ENCODE data around the gene DIS3L2.

DIS3L2 gene

GRCh38 chr2:232318169-232318855, 356.8 kb downstream of the DIS3L2 start:
- TF ChIP-seq TARDBP (IDR thresholded peaks at IDR 0.05) (no peak), FOXM1 (IDR thresholded peaks at IDR 0.05; ENCODE audit: borderline replicate concordance) (no peak), ELF4 (IDR thresholded peaks at IDR 0.05) (no peak), FOXK2 (IDR thresholded peaks at IDR 0.05) (no peak), CTBP1 (IDR thresholded peaks at IDR 0.05; ENCODE audit: borderline replicate concordance) (no peak), LEF1 (IDR thresholded peaks at IDR 0.05; ENCODE audit: borderline replicate concordance) (no peak), HDGF (IDR thresholded peaks at IDR 0.05; ENCODE audit: borderline replicate concordance) (no peak), SUZ12 (IDR thresholded peaks at IDR 0.05) (no peak), ARNT (IDR thresholded peaks at IDR 0.05) (no peak), NFRKB (IDR thresholded peaks at IDR 0.05) (no peak), SP1 (IDR thresholded peaks at IDR 0.05) (no peak), L3MBTL2 (conservative IDR thresholded peaks at IDR 0.05) (no peak), FOXA1 (IDR thresholded peaks at IDR 0.05) (no peak), ZNF384 (IDR thresholded peaks at IDR 0.05) (no peak), BHLHE40 (IDR thresholded peaks at IDR 0.05; ENCODE audit: borderline replicate concordance) (no peak), PKNOX1 (IDR thresholded peaks at IDR 0.05) (no peak)
- ChIA-PET CTCF (no interaction called here), POLR2A (no interaction called here)
- DNase-seq (ENCODE audit: extremely low spot score) = no peak

GRCh38 chr2:232319067-232319802, 357.7 kb downstream of the DIS3L2 start:
- no peak for DNase-seq (ENCODE audit: extremely low spot score)
- POLR2A ChIA-PET = no interaction called here
- CTCF ChIA-PET = interaction anchor here (0.7 kb wide), 1 partner anchor 91 kb away, joined by 3 read pairs; no protein-coding TSS in a partner anchor
- TF ChIP-seq TARDBP (IDR thresholded peaks at IDR 0.05) (no peak), FOXA1 (IDR thresholded peaks at IDR 0.05) (no peak), BHLHE40 (IDR thresholded peaks at IDR 0.05; ENCODE audit: borderline replicate concordance) (no peak), L3MBTL2 (conservative IDR thresholded peaks at IDR 0.05) (no peak), LEF1 (IDR thresholded peaks at IDR 0.05; ENCODE audit: borderline replicate concordance) (no peak), SUZ12 (IDR thresholded peaks at IDR 0.05) (no peak), SP1 (IDR thresholded peaks at IDR 0.05) (no peak), FOXK2 (IDR thresholded peaks at IDR 0.05) (no peak), CTBP1 (IDR thresholded peaks at IDR 0.05; ENCODE audit: borderline replicate concordance) (no peak), NFRKB (IDR thresholded peaks at IDR 0.05) (no peak), FOXM1 (IDR thresholded peaks at IDR 0.05; ENCODE audit: borderline replicate concordance) (no peak)

GRCh38 chr2:232319803-232320442, 358.4 kb downstream of the DIS3L2 start:
- POLR2A ChIA-PET = no interaction called here
- no peak for TF ChIP-seq ZNF384 (IDR thresholded peaks at IDR 0.05)
- no peak for TF ChIP-seq PKNOX1 (IDR thresholded peaks at IDR 0.05)
- no peak for TF ChIP-seq SP1 (IDR thresholded peaks at IDR 0.05)
- TF ChIP-seq CTBP1 (IDR thresholded peaks at IDR 0.05; ENCODE audit: borderline replicate concordance) = no peak
- no peak for TF ChIP-seq FOXA1 (IDR thresholded peaks at IDR 0.05)
- no peak for TF ChIP-seq TARDBP (IDR thresholded peaks at IDR 0.05)
- TF ChIP-seq ARNT (IDR thresholded peaks at IDR 0.05) = no peak
- no peak for TF ChIP-seq NFRKB (IDR thresholded peaks at IDR 0.05)
- TF ChIP-seq LEF1 (IDR thresholded peaks at IDR 0.05; ENCODE audit: borderline replicate concordance) = no peak
- TF ChIP-seq FOXM1 (IDR thresholded peaks at IDR 0.05; ENCODE audit: borderline replicate concordance) = no peak
- CTCF ChIA-PET = interaction anchor here (0.7 kb wide), 1 partner anchor 91 kb away, joined by 3 read pairs; no protein-coding TSS in a partner anchor
- DNase-seq (ENCODE audit: extremely low spot score) = no peak

GRCh38 chr2:232320443-232320803, 358.9 kb downstream of the DIS3L2 start:
- CTCF ChIA-PET = no interaction called here
- POLR2A ChIA-PET = no interaction called here
- no peak for DNase-seq (ENCODE audit: extremely low spot score)
- TF ChIP-seq SP1 (IDR thresholded peaks at IDR 0.05) (no peak), L3MBTL2 (conservative IDR thresholded peaks at IDR 0.05) (no peak), FOXK2 (IDR thresholded peaks at IDR 0.05) (no peak), LEF1 (IDR thresholded peaks at IDR 0.05; ENCODE audit: borderline replicate concordance) (no peak), ARNT (IDR thresholded peaks at IDR 0.05) (no peak), FOXA1 (IDR thresholded peaks at IDR 0.05) (no peak), PKNOX1 (IDR thresholded peaks at IDR 0.05) (no peak), TARDBP (IDR thresholded peaks at IDR 0.05) (no peak), ZNF384 (IDR thresholded peaks at IDR 0.05) (no peak), HDGF (IDR thresholded peaks at IDR 0.05; ENCODE audit: borderline replicate concordance) (no peak), ELF4 (IDR thresholded peaks at IDR 0.05) (no peak), NFRKB (IDR thresholded peaks at IDR 0.05) (no peak), SUZ12 (IDR thresholded peaks at IDR 0.05) (no peak), CTBP1 (IDR thresholded peaks at IDR 0.05; ENCODE audit: borderline replicate concordance) (no peak), FOXM1 (IDR thresholded peaks at IDR 0.05; ENCODE audit: borderline replicate concordance) (no peak), BHLHE40 (IDR thresholded peaks at IDR 0.05; ENCODE audit: borderline replicate concordance) (no peak)

- no peak for TF ChIP-seq LEF1 (IDR thresholded peaks at IDR 0.05; ENCODE audit: borderline replicate concordance)
- TF ChIP-seq FOXM1 (IDR thresholded peaks at IDR 0.05; ENCODE audit: borderline replicate concordance) = no peak
- TF ChIP-seq CTBP1 (IDR thresholded peaks at IDR 0.05; ENCODE audit: borderline replicate concordance) = no peak
- TF ChIP-seq FOXA1 (IDR thresholded peaks at IDR 0.05) = no peak
- no peak for TF ChIP-seq SP1 (IDR thresholded peaks at IDR 0.05)
- no peak for TF ChIP-seq ARNT (IDR thresholded peaks at IDR 0.05)
- TF ChIP-seq ZNF384 (IDR thresholded peaks at IDR 0.05) = no peak
- TF ChIP-seq L3MBTL2 (conservative IDR thresholded peaks at IDR 0.05) = no peak
- no peak for TF ChIP-seq NFRKB (IDR thresholded peaks at IDR 0.05)
- no peak for TF ChIP-seq ELF4 (IDR thresholded peaks at IDR 0.05)
- TF ChIP-seq TARDBP (IDR thresholded peaks at IDR 0.05) = no peak
- no peak for TF ChIP-seq SUZ12 (IDR thresholded peaks at IDR 0.05)
- TF ChIP-seq HDGF (IDR thresholded peaks at IDR 0.05; ENCODE audit: borderline replicate concordance) = no peak
- TF ChIP-seq BHLHE40 (IDR thresholded peaks at IDR 0.05; ENCODE audit: borderline replicate concordance) = no peak
- TF ChIP-seq PKNOX1 (IDR thresholded peaks at IDR 0.05) = no peak
- no peak for TF ChIP-seq FOXK2 (IDR thresholded peaks at IDR 0.05)
- DNase-seq (ENCODE audit: extremely low spot score) = no peak
- ChIA-PET CTCF (interaction anchor here (1.1 kb wide), 1 partner anchor 7 kb away, joined by 4 read pairs; no protein-coding TSS in a partner anchor), POLR2A (no interaction called here)
Measured at GRCh38 chr2:232321156-232321816, 359.8 kb downstream of the DIS3L2 start.

Measured in HEK293T (cell line).